GF-D8 (cell line): ENCODE results near the gene TTC3.

ENCODE experiments used
- DNase-seq: peaks from one replicate; lab custom pipeline; 2025; lab: John Stamatoyannopoulos, UW

The TTC3 gene

GRCh38 chr21:37224861-37225839 is 152.1 kb downstream of the TTC3 start:
- DNase-seq, result peak; percentile 96

- no peak for DNase-seq
These were observed 153.2 kb downstream of the TTC3 start for GRCh38 chr21:37226041-37226920.

GRCh38 chr21:37227071-37228002 is 154.3 kb downstream of the TTC3 start:
- DNase-seq, result no peak

- DNase-seq, result no peak
These were observed 154.9 kb downstream of the TTC3 start for GRCh38 chr21:37228003-37228400.

GRCh38 chr21:37230632-37231248 is 157.7 kb downstream of the TTC3 start:
- DNase-seq, result no peak

GRCh38 chr21:37231249-37231645 is 158.2 kb downstream of the TTC3 start:
- no peak for DNase-seq

- no peak for DNase-seq
These were observed 158.6 kb downstream of the TTC3 start for GRCh38 chr21:37231671-37232070.

GRCh38 chr21:37232274-37233018 is 159.4 kb downstream of the TTC3 start:
- DNase-seq, result no peak

- no peak for DNase-seq
These were observed 160.6 kb downstream of the TTC3 start for GRCh38 chr21:37233551-37234146.

GRCh38 chr21:37237346-37237745 is 164.3 kb downstream of the TTC3 start:
- no peak for DNase-seq

- DNase-seq, result no peak
These were observed 164.7 kb downstream of the TTC3 start for GRCh38 chr21:37237764-37238163.

- no peak for DNase-seq
These were observed 167.9 kb downstream of the TTC3 start for GRCh38 chr21:37240978-37241377.

GRCh38 chr21:37241426-37241825 is 168.4 kb downstream of the TTC3 start:
- no peak for DNase-seq

GRCh38 chr21:37243961-37244360 is 170.9 kb downstream of the TTC3 start:
- no peak for DNase-seq

- no peak for DNase-seq
These were observed 171.5 kb downstream of the TTC3 start for GRCh38 chr21:37244501-37245095.

- no peak for DNase-seq
These were observed 172.1 kb downstream of the TTC3 start for GRCh38 chr21:37245151-37245550.

GRCh38 chr21:37248298-37248697 is 175.2 kb downstream of the TTC3 start:
- no peak for DNase-seq

GRCh38 chr21:37249112-37249904 is 176.3 kb downstream of the TTC3 start:
- no peak for DNase-seq

- DNase-seq, result peak; percentile 84
These were observed 178.2 kb downstream of the TTC3 start for GRCh38 chr21:37251294-37251634.
